ENCODE measurements around the gene LEUTX. TPM values are rescaled to one million over a fixed set of nuclear protein-coding genes. Genes with fewer than 3 reads are reported as not detected.

The LEUTX gene
- total RNA-seq (not detected), polyA plus RNA-seq (not detected)
- long read RNA-seq, donor 1 = 0 reads
- long read RNA-seq, donor 2 = 0 reads
- long read RNA-seq, donor 3 = 0 reads

- H3K9me3 ChIP-seq = no peaks in the 10 kb centered on the region
- 67 to 75% (median 68%) methylated on average over 4 of the region's 4 CpGs for WGBS, 3 donors
- no peaks in the 10 kb centered on the region for H3K36me3 ChIP-seq
- intact Hi-C loops (cut with DNase I) = no loop called here
- no peak within 1 kb of the TSS for H3K27ac ChIP-seq
- no peaks in the 10 kb centered on the region for H3K4me1 ChIP-seq (ENCODE audit: insufficient read depth)
- DNase-seq = no peak
- no peak for TF ChIP-seq CTCF (IDR thresholded peaks at IDR 0.05)
- no peak for TF ChIP-seq EP300 (IDR thresholded peaks at IDR 0.05)
- TF ChIP-seq POLR2A (IDR thresholded peaks at IDR 0.05) = no peak
- no peaks in the 10 kb centered on the region for H3K27me3 ChIP-seq
- H3K4me3 ChIP-seq = no peak within 1 kb of the TSS
These were observed at the start of gene LEUTX for GRCh38 chr19:39778763-39779162. TSS of gene LEUTX (plus strand) at chr19:39778854. CDS start at chr19:39778921, 67 bp downstream.

- no peak for TF ChIP-seq POLR2A (IDR thresholded peaks at IDR 0.05)
- TF ChIP-seq EP300 (IDR thresholded peaks at IDR 0.05) = no peak
- no peak for TF ChIP-seq CTCF (IDR thresholded peaks at IDR 0.05)
- H3K4me1 ChIP-seq (ENCODE audit: insufficient read depth) = no peaks in the 10 kb centered on the region
- no peak for DNase-seq
- 52 to 58% (median 55%) methylated on average over 4 of the region's 4 CpGs for WGBS, 3 donors
- H3K36me3 ChIP-seq = no peaks in the 10 kb centered on the region
- intact Hi-C loops (cut with DNase I) = no loop called here
- H3K27ac ChIP-seq = no peak overlapping the region
- H3K27me3 ChIP-seq = no peaks in the 10 kb centered on the region
- no peaks in the 10 kb centered on the region for H3K9me3 ChIP-seq
- no peak overlapping the region for H3K4me3 ChIP-seq
These were observed 49.1 kb upstream of the LEUTX start for GRCh38 chr19:39729594-39729993.

GRCh38 chr19:39731685-39732084 lies 47.0 kb upstream of the LEUTX start:
- no peak overlapping the region for H3K27ac ChIP-seq

GRCh38 chr19:39733841-39734240 lies 44.8 kb upstream of the LEUTX start:
- H3K27ac ChIP-seq = no peak overlapping the region
- TF ChIP-seq CTCF (IDR thresholded peaks at IDR 0.05) (no peak), EP300 (IDR thresholded peaks at IDR 0.05) (no peak), POLR2A (IDR thresholded peaks at IDR 0.05) (no peak)
- H3K36me3 ChIP-seq = no peaks in the 10 kb centered on the region
- DNase-seq = no peak
- H3K4me1 ChIP-seq (ENCODE audit: insufficient read depth) = no peaks in the 10 kb centered on the region
- 82 to 85% (median 82%) methylated on average over 2 of the region's 2 CpGs for WGBS, 3 donors
- H3K9me3 ChIP-seq = no peaks in the 10 kb centered on the region
- intact Hi-C loops (cut with DNase I) = loop anchor here in 1 of 4 donors (5.0 kb wide), 1 partner anchor 1963 kb away; no protein-coding TSS in a partner anchor
- no peak overlapping the region for H3K4me3 ChIP-seq
- H3K27me3 ChIP-seq = no peaks in the 10 kb centered on the region

More at GRCh38 chr19:39731685-39732084, 47.0 kb upstream of the LEUTX start:
- TF ChIP-seq EP300 (IDR thresholded peaks at IDR 0.05) = no peak
- DNase-seq = no peak
- Histone ChIP-seq H3K9me3 (no peaks in the 10 kb centered on the region), H3K36me3 (no peaks in the 10 kb centered on the region), H3K4me1 (ENCODE audit: insufficient read depth) (no peaks in the 10 kb centered on the region), H3K27me3 (no peaks in the 10 kb centered on the region), H3K4me3 (no peak overlapping the region)
- WGBS, 3 donors = 31 to 93% (median 83%) methylated on average over 1 of the region's 1 CpG
- intact Hi-C loops (cut with DNase I) = loop anchor here in 1 of 4 donors (5.0 kb wide), 1 partner anchor 1966 kb away; no protein-coding TSS in a partner anchor

- no peak for TF ChIP-seq EP300 (IDR thresholded peaks at IDR 0.05)
- WGBS, 3 donors = 51 to 67% (median 63%) methylated on average over 3 of the region's 3 CpGs
These were observed 43.0 kb upstream of the LEUTX start for GRCh38 chr19:39735688-39736087.

More at GRCh38 chr19:39735688-39736087, 43.0 kb upstream of the LEUTX start:
- Histone ChIP-seq H3K27ac (no peak overlapping the region), H3K36me3 (no peaks in the 10 kb centered on the region), H3K27me3 (no peaks in the 10 kb centered on the region), H3K9me3 (no peaks in the 10 kb centered on the region), H3K4me1 (ENCODE audit: insufficient read depth) (no peaks in the 10 kb centered on the region), H3K4me3 (no peak overlapping the region)
- intact Hi-C loops (cut with DNase I) = no loop called here
- DNase-seq = no peak

All from ovary (tissue), 10 donors.